ENCODE measurements around the gene SLA2. TPM values are rescaled to one million over a fixed set of nuclear protein-coding genes. Genes with fewer than 3 reads are reported as not detected.

Gene SLA2
- total and polyA plus RNA-seq, 2 of the 8 experiments (the other 6 are each of a cell fraction or from before 2014, with no cell fraction given) = 0.18 TPM; not detected in 1

- H2BK20ac ChIP-seq (ENCODE audit: low read length) = no peak overlapping the region
- peaks cover 9 to 29% (median 22%) of the 10 kb centered on the region in 4 experiments; a peak in 6 of 8 replicates for H3K36me3 ChIP-seq (ENCODE audit: control insufficient read depth in 2 of 4, insufficient read depth in 4 of 4, low read length in 3 of 4)
- no peak overlapping the region for H3K23ac ChIP-seq (ENCODE audit: insufficient read length)
- H3K56ac ChIP-seq (replicated peaks; ENCODE audit: insufficient read length, low read depth, low read length) = no peak overlapping the region
- peaks cover under 1% of the 10 kb centered on the region in 2 experiments; a peak in 1 of 4 replicates for H3K9me3 ChIP-seq (ENCODE audit: insufficient read depth in 2 of 2, low read depth in 1 of 2, low read length in 1 of 2)
- H3K79me2 ChIP-seq (ENCODE audit: control insufficient read depth in 1 of 2, insufficient read depth in 2 of 2, low read length in 2 of 2) = peaks cover 0 to 5% of the 10 kb centered on the region in 2 experiments; a peak in 1 of 4 replicates
- H3K14ac ChIP-seq (ENCODE audit: insufficient read length) = no peak overlapping the region
- 88% methylated on average over 9 of the region's 9 CpGs; no CpG with 5 or more reads in 1 of the 2 experiments for WGBS, 2 experiments (ENCODE audit: extremely low coverage in 1 of 2, insufficient coverage in 1 of 2, insufficient read length in 1 of 2, insufficient replicate concordance in 2 of 2, low coverage in 1 of 2, low lambda C conversion rate in 2 of 2, missing lambda C conversion rate in 1 of 2)
- H4K20me1 ChIP-seq (replicated peaks in 1 of 2; ENCODE audit: control insufficient read depth in 1 of 2, insufficient read depth in 2 of 2, low read length in 2 of 2) = no peaks in the 10 kb centered on the region
- no peak overlapping the region for H3K4me2 ChIP-seq (ENCODE audit: insufficient read depth in 1 of 2, low read depth in 2 of 2, low read length in 2 of 2)
- H2BK120ac ChIP-seq (replicated peaks; ENCODE audit: low read depth, low read length) = no peak overlapping the region
- H2AK5ac ChIP-seq (ENCODE audit: low read depth, low read length) = no peak overlapping the region
- DNase-seq (ENCODE audit: low read depth in 1 of 2, low spot score in 2 of 2) = no peak
- no peak overlapping the region for H4K91ac ChIP-seq (replicated peaks; ENCODE audit: insufficient read length, low read length)
- H4K8ac ChIP-seq (ENCODE audit: extremely low read depth, insufficient read depth, low read length) = no peak overlapping the region
- no peak overlapping the region for H2BK15ac ChIP-seq (ENCODE audit: low read length)
- no peak for FAIRE-seq
- H3K4me1 ChIP-seq (replicated peaks in 1 of 4; ENCODE audit: control insufficient read depth in 3 of 4, insufficient read depth in 4 of 4, low read length in 3 of 4) = peaks cover 0 to 8% (median 2%) of the 10 kb centered on the region in 4 experiments; a peak in 5 of 7 replicates
- H3K4ac ChIP-seq (replicated peaks; ENCODE audit: insufficient read length, low read depth, low read length) = no peak overlapping the region
- H3K9ac ChIP-seq (replicated peaks in 1 of 4; ENCODE audit: extremely low read depth in 1 of 4, low read depth in 3 of 4, low read length in 3 of 4) = no peak overlapping the region
- H3K27me3 ChIP-seq (replicated peaks in 1 of 4; ENCODE audit: control insufficient read depth in 3 of 4, extremely low read depth in 1 of 4, insufficient read depth in 3 of 4, low read length in 3 of 4) = no peaks in the 10 kb centered on the region
- H3K4me3 ChIP-seq (ENCODE audit: extremely low read depth in 1 of 4, insufficient read depth in 2 of 4, low read depth in 3 of 4, low read length in 4 of 4) = no peak overlapping the region
- no peak overlapping the region for H2BK5ac ChIP-seq (ENCODE audit: low read depth, low read length)
- H2BK12ac ChIP-seq (ENCODE audit: low read depth, low read length) = no peak overlapping the region
- ChIA-PET POLR2A (ENCODE audit: partially characterized antibody) (interaction anchor here (0.6 to 26.6 kb wide), 12 partner anchors 9 to 355 kb away, joined by 3 to 388 read pairs (median 3); partner anchors contain the start of genes RAB5IF and TGIF2), CTCF (ENCODE audit: partially characterized antibody) (interaction anchor here (0.7 to 14.2 kb wide), 17 partner anchors 8 to 141 kb away, joined by 3 to 202 read pairs (median 4); partner anchors contain the start of genes RAB5IF and TGIF2)
- no peak overlapping the region for H3K18ac ChIP-seq (ENCODE audit: extremely low read depth, low read length)
- no peak overlapping the region for H4K5ac ChIP-seq (ENCODE audit: insufficient read length, low read depth, low read length)
- H3K27ac ChIP-seq (ENCODE audit: low read depth, low read length) = no peak overlapping the region
- H2AFZ ChIP-seq (ENCODE audit: low read length) = no peak overlapping the region
- H3K79me1 ChIP-seq (ENCODE audit: low read depth, low read length) = peaks cover 7% of the 10 kb centered on the region
- H3K23me2 ChIP-seq (ENCODE audit: low read depth, low read length) = no peaks in the 10 kb centered on the region
- TF ChIP-seq TEAD4 (IDR thresholded peaks at IDR 0.05; ENCODE audit: low read depth, low read length) (no peak), PHF8 (conservative IDR thresholded peaks at IDR 0.05; ENCODE audit: low read depth, low read length) (no peak), YY1 (IDR thresholded peaks at IDR 0.05; ENCODE audit: low read depth, low read length) (peak; percentile 80), TAF1 (IDR thresholded peaks at IDR 0.05; ENCODE audit: low read depth, low read length) (no peak), EP300 (IDR thresholded peaks at IDR 0.05; ENCODE audit: borderline replicate concordance in 1 of 2, low read depth in 2 of 2, low read length in 2 of 2) (no peak), EGR1 (IDR thresholded peaks at IDR 0.05; ENCODE audit: borderline replicate concordance, low read depth, low read length) (no peak), NANOG (IDR thresholded peaks at IDR 0.05; ENCODE audit: insufficient read depth, low read depth, low read length, poor library complexity, severe bottlenecking) (no peak), GABPA (IDR thresholded peaks at IDR 0.05; ENCODE audit: borderline replicate concordance, insufficient read depth, low read length) (no peak), RAD21 (IDR thresholded peaks at IDR 0.05 in 1 of 2, conservative IDR thresholded peaks at IDR 0.05 in 1 of 2; ENCODE audit: low read depth in 2 of 2, low read length in 2 of 2) (peak; percentile 51 to 65), SRF (IDR thresholded peaks at IDR 0.05; ENCODE audit: low read depth, low read length) (no peak)
Measured at GRCh38 chr20:36591854-36592641, 53.9 kb downstream of the SLA2 start.
